Testis (tissue), 2 donors: Measurements from ENCODE around the gene NLRP3.

ENCODE experiments used
- CTCF ChIP-seq, 3 experiments: fragments of 450-650 bp in 2 of 3; fragments of 200-600 bp in 1 of 3; sonication (generic) in 1 of 3; IDR thresholded peaks; one replicate each; pipeline ENCODE4 v1.5.1; 2016 to 2019; ENCODE audit warnings: antibody characterized with exemption in 3 of 3, mild to moderate bottlenecking in 2 of 3, moderate library complexity in 1 of 3
- POLR2A ChIP-seq: fragments of 450-650 bp; IDR thresholded peaks from one replicate; pipeline ENCODE4 v1.6.1; 2017; ENCODE audit warnings: antibody characterized with exemption, mild to moderate bottlenecking, moderate library complexity

- no peak for TF ChIP-seq CTCF (IDR thresholded peaks at IDR 0.05)
- no peak for TF ChIP-seq POLR2A
Observed at GRCh38 chr1:247456914-247457639, 41.1 kb downstream of the NLRP3 start.
